SH-SY5Y (cell line): ENCODE results near the gene ABHD1.

ENCODE experiments used
- GATA2 ChIP-seq: IDR thresholded peaks from 2 replicates; pipeline ENCODE4 v1.6.1; 2011; ENCODE audit warnings: mild to moderate bottlenecking, low read depth, low read length
- GATA3 ChIP-seq: IDR thresholded peaks from 2 replicates; pipeline ENCODE4 v1.6.1; 2011; ENCODE audit warnings: low read depth, mild to moderate bottlenecking, low read length, moderate library complexity

DNA sequence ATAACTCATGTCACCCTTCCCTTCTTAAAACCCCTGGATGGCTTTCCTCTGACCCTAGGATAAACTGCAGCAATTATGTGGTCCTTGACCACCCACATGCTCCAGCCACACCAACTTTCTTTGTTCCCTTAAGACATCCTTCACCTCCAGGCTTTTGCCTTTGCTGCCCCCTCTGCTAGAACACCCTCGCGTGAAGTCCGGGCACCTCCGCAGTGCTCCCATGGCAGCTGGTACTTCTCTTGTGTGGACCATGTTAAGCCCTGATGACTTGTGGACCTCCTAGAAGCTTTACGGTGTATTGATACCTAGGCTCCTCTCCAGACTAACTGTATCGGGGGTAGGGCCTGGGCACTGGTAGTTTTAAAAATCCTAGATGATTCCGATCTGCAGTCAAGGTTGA lies 824 bp upstream of the ABHD1 start:
- TF ChIP-seq GATA2 (no peak), GATA3 (no peak)
